Fibroblast of peridontal ligament (primary cell): ENCODE results near the gene LGALS7.
"Not testable (repeated sequence)": the region's sequence is repeated elsewhere in the genome, so short reads cannot be mapped to it uniquely, and the experiment has no call there.

ENCODE experiments used
- DNase-seq: peaks from one replicate; pipeline ENCODE4 v3.0.0-alpha.2; 2010; ENCODE audit errors: extremely low read depth

The LGALS7 gene

GRCh38 chr19:38773469-38774177 lies at the start of gene LGALS7:
Gene LGALS7 (minus strand): TSS chr19:38773517. CDS start chr19:38773492, 25 bp downstream.
- DNase-seq, result no peak

- DNase-seq, result not testable (repeated sequence)
Observed at GRCh38 chr19:38821230-38821825, 48.0 kb upstream of the LGALS7 start.

- no peak for DNase-seq
Observed at GRCh38 chr19:38819231-38819920, 46.1 kb upstream of the LGALS7 start.

- no peak for DNase-seq
Observed at GRCh38 chr19:38817081-38817480, 43.8 kb upstream of the LGALS7 start.

- DNase-seq, result no peak
Observed at GRCh38 chr19:38816131-38816750, 42.9 kb upstream of the LGALS7 start.

GRCh38 chr19:38815059-38816001 lies 42.0 kb upstream of the LGALS7 start:
- no peak for DNase-seq

GRCh38 chr19:38813932-38814331 lies 40.6 kb upstream of the LGALS7 start:
- DNase-seq, result not testable (repeated sequence)

GRCh38 chr19:38813323-38813722 lies 40.0 kb upstream of the LGALS7 start:
- DNase-seq, result no peak

- no peak for DNase-seq
Observed at GRCh38 chr19:38812841-38813320, 39.6 kb upstream of the LGALS7 start, which contains the start of gene LGALS4. Gene LGALS4 (minus strand): TSS chr19:38812945. CDS start chr19:38812886, 59 bp downstream.

- DNase-seq, result no peak
Observed at GRCh38 chr19:38812009-38812840, 38.9 kb upstream of the LGALS7 start.

GRCh38 chr19:38809592-38810252 lies 36.4 kb upstream of the LGALS7 start:
- no peak for DNase-seq

- no peak for DNase-seq
Observed at GRCh38 chr19:38808741-38809140, 35.4 kb upstream of the LGALS7 start.

GRCh38 chr19:38807374-38808098 lies 34.2 kb upstream of the LGALS7 start:
- DNase-seq, result not testable (repeated sequence)

- DNase-seq, result no peak
Observed at GRCh38 chr19:38806371-38806770, 33.1 kb upstream of the LGALS7 start.

GRCh38 chr19:38805180-38805579 lies 31.9 kb upstream of the LGALS7 start:
- DNase-seq, result no peak

- no peak for DNase-seq
Observed at GRCh38 chr19:38803543-38803942, 30.2 kb upstream of the LGALS7 start.

- no peak for DNase-seq
Observed at GRCh38 chr19:38801359-38802095, 28.2 kb upstream of the LGALS7 start.
